ENCODE results near the gene TK2.
A peak's percentile ranks its signal among the peaks of the same experiment; 100 is the strongest.
"Not testable (repeated sequence)": the region's sequence is repeated elsewhere in the genome, so short reads cannot be mapped to it uniquely, and the experiment has no call there.

Gene TK2

DNA sequence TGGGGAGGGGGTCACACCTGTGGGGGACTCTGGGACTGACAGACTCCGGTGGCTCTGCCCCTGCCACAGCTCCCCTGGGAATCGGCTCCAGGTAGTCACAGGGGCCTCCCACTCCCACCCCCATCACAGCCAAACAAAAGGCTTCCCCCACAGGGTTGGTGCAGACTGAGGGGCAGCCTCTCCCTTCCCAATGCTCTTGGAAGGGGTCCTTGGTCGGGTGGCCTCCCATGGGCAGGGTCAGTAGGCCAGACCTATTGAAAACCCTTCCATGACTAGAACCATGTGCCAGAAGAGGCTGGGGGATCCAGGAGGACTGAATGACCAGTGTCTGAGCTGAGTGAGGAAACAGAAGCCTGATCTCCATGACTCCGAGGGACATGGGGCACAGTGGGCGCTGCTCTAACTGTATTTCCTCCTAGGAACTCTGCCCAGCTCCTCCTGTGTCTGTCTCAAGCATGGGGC is 28.6 kb downstream of the TK2 start:
- peak overlapping the region; percentile 74 to 86 for H3K4me3 Mint-ChIP-seq
- DNase-seq (no peak), ATAC-seq (no peak)
- peaks cover 97% of the 10 kb centered on the region for H3K4me1 Mint-ChIP-seq
- peak overlapping the region; percentile 74 to 89 for H3K27ac Mint-ChIP-seq
- no peaks in the 10 kb centered on the region for H3K9me3 Mint-ChIP-seq
- H3K27me3 Mint-ChIP-seq = no peaks in the 10 kb centered on the region

DNA sequence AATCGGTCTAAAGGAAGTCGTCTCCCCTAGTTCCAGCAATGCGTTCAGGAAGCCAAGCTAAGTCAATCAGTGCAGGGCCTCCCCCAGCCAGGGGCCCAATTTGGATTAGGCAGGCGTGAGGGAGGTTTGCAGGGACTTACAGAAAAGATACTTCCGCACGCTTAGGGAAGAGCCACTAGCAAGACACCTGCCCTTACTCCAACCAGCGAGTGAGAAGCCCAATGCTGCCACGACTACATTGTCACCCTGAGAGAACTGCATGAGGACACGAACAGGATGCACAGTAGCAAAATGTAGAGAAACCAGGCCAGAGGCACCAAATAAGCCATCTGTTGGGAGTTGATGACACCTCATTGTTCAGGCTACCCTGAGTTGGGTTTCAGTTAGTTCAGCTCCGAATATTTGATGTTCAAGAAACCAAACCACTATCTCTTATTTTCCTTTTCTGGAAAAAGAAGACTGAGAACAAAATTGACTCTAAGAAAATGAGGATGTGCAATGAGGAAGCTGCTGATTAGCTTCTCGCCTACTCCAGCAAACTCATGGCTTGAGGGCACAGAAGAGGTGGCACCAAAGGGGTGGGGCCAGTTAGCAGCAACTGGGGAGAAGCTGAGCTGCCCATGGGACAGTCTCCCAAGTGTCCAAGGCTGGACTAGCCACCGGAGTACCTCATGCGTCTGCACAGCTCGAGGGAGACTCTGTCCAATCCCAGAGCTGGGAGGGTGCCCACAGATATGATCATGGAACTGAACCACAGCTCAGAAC is 29.3 kb downstream of the TK2 start:
- H3K9me3 Mint-ChIP-seq = no peaks in the 10 kb centered on the region
- H3K4me3 Mint-ChIP-seq = peak overlapping the region; percentile 35 to 74
- no peak for ATAC-seq
- no peak for DNase-seq
- no peaks in the 10 kb centered on the region for H3K27me3 Mint-ChIP-seq
- no peak overlapping the region for H3K27ac Mint-ChIP-seq
- H3K4me1 Mint-ChIP-seq = peaks cover 97% of the 10 kb centered on the region

DNA sequence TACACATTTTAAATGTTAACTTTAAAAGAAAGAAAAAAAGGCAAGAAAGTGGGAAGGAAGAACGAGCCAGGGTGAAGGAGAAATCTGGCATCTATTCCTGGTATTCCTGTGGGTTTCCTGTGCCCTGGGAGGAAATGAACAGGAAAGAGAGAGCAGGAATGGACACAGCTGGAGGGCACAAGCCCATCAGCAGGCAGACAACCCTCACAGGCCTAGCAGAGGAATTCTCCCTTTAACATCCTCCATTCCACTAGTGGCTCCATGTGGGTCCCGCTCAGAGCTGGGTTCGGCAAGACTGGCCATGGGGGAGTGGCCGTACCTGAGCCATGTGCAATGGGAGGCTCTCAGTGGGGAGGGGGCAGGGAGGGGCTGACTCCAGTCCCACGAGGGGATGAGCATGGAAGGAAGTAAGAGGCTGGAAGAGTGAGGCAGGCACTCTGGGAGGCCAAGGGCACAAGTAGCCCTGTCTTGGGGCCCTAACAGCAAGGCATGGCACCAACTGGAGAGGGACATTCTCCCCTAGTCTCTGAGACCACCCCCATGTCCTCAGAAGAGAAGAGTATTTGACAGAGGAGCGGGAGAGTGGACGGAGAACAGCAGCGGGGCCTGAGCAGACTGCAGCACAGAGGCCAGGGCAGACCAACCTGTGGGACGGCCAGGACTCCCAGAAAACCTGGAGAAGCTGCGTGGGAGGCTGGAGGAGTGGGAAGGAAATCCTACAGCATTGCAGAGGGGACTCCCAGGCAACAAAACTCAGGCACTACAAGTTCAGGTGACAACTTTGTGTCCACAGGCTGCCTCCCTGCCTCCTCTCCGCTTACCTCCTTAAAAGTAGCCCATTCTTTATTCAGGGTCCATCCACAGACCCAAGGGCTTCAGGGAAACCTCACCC is 30.2 kb downstream of the TK2 start:
- Mint-ChIP-seq H3K9me3 (no peaks in the 10 kb centered on the region), H3K27ac (peak overlapping the region in 1 of 2 donors; percentile 59), H3K4me3 (no peak overlapping the region), H3K27me3 (no peaks in the 10 kb centered on the region), H3K4me1 (peaks cover 96% of the 10 kb centered on the region)
- ATAC-seq (no peak), DNase-seq (no peak)

DNA sequence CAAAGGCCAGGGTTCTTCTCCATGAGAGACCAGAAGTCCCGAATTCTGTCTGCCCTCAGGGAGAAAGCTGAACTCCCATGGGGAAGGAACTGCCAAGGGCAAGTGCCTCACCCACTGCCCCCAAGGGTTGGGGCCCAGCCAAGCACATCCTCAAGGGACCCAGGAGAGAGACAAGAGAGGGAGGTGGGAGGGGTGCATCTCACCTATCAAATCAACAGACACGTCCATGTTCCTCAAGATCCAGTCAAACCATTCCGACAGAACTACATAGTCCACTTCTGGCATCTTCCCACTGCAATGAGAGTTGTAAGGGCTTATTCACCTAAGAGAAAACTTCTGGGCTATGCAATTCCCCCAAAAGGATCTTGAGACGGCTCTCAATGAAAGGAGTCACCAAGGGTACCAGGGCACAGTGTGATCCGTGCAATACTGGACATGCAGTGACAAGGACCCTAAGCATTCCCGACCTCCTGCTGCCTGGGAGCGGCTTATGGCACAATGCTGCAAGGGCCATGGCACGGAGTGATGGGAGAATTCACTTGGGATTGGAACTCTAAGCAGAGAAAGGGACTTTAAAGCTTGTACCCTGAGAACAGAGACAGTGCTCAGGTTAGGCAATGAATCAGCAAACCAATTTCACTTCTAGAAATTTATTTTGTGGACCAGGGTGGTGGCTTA is 32.2 kb downstream of the TK2 start:
- peaks cover 76% of the 10 kb centered on the region for H3K4me1 Mint-ChIP-seq
- peak overlapping the region; percentile 98 to 99 for H3K27ac Mint-ChIP-seq
- no peak for DNase-seq
- no peak for ATAC-seq
- H3K9me3 Mint-ChIP-seq = no peaks in the 10 kb centered on the region
- peak overlapping the region; percentile 88 to 92 for H3K4me3 Mint-ChIP-seq
- no peaks in the 10 kb centered on the region for H3K27me3 Mint-ChIP-seq

DNA sequence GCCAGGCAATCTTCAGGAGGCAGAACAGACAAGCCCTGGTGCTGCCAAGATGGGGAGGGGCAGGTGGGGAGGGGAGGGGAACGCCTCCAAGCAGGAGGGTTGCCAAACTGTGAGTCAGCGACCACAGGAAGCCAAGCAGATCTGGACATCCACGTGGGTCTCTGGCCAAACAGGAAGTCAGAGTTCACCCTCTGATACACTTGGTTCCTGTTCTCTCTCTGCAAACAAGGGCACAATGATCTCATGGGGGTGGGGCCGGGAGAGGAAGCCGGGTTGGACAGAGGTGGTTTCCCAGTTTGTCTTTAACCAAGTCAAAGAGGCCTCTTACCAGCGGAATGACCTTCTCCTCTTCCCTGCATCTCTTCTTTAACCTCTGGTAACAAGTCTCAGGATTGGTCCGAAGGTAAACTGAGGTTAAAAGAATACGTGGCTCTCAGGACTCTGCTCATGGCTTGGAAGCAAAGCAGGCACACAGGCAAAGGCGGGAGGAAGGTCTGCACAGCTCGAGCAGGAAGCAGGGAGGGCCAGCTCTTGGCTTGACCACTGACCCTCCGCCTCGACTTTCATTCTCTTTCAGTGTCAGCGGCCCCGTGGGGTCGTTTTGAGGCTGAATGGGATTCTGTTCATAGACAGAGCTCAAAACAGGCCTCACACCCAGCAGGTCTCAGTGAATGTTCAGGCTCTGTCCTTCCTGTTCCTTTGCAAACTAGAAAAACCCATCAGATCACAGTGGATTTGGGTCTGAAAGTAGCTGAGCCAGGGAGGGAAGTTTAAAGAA is 32.9 kb downstream of the TK2 start:
- Mint-ChIP-seq H3K27me3 (no peaks in the 10 kb centered on the region), H3K4me3 (peak overlapping the region; percentile 88 to 92), H3K9me3 (no peaks in the 10 kb centered on the region), H3K4me1 (peaks cover 69% of the 10 kb centered on the region), H3K27ac (peak overlapping the region; percentile 98 to 99)
- ATAC-seq (peak; percentile 94), DNase-seq (peak; percentile 65 to 91)

DNA sequence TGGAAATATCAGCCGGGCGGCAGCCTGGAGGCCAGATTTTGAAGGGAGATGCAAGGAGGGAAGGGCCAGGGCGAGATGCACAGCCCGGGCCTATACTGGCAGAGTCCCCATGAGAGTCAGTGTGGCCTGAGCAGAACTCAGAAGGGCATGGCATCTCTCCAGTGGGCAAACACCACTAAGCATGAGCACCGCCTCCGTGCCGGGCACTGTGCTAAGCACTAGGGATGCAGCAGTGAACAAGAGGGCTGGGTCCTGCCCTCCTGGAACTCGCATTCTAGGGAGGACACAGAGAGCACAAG is 33.5 kb downstream of the TK2 start:
- Mint-ChIP-seq H3K9me3 (no peaks in the 10 kb centered on the region), H3K4me1 (peaks cover 64% of the 10 kb centered on the region), H3K4me3 (peak overlapping the region; percentile 31 to 88), H3K27me3 (no peaks in the 10 kb centered on the region), H3K27ac (peak overlapping the region; percentile 66 to 98)
- ATAC-seq (peak; percentile 40), DNase-seq (no peak)

DNA sequence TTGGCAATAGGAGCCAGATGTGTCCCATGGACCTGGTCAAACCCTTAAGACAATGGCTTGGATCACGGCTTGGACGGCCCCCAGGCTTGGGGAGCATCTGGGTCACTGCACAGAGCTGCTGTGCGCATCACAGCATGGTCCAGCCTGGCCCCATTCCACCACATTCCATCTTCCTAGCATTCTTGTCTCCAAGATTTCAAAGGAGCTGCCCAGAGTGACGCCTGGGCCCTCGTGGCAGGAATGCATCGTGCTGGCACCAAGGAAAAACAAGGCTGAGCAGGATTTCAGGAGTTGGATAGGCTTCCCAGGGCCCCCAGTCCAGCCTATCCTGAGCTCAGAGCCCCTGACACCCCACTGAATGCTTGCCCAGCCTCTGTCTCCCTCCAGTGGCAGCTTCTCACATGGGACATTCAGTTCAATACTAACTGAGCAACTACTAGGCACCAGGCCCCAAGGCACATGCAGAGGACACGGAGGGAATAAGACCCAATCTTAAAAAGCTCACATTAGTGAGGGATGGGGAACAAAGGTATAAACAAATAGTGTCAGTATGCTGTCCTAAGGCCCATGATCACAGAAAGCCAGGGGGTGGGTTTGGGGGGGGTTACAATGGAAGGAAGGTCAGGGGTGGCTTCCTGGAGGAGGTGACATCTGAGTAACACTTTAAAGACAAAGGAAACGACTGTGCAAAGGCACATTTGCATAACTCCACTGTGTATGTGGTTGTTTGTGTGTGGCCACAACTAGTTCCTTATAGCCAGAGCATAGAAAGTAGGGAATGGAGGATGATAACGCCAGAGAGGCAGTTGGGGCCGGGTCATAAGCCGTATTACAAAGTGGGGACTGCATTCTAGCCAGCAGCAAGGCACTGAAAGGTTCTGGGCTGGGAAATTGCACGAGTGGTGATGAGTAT is 34.1 kb downstream of the TK2 start:
- H3K9me3 Mint-ChIP-seq = no peaks in the 10 kb centered on the region
- peaks cover 58% of the 10 kb centered on the region for H3K4me1 Mint-ChIP-seq
- peak; percentile 30 to 60 for DNase-seq
- peak; percentile 30 for ATAC-seq
- no peaks in the 10 kb centered on the region for H3K27me3 Mint-ChIP-seq
- peak overlapping the region; percentile 31 to 88 for H3K4me3 Mint-ChIP-seq
- peak overlapping the region in 1 of 2 donors; percentile 85 for H3K27ac Mint-ChIP-seq

DNA sequence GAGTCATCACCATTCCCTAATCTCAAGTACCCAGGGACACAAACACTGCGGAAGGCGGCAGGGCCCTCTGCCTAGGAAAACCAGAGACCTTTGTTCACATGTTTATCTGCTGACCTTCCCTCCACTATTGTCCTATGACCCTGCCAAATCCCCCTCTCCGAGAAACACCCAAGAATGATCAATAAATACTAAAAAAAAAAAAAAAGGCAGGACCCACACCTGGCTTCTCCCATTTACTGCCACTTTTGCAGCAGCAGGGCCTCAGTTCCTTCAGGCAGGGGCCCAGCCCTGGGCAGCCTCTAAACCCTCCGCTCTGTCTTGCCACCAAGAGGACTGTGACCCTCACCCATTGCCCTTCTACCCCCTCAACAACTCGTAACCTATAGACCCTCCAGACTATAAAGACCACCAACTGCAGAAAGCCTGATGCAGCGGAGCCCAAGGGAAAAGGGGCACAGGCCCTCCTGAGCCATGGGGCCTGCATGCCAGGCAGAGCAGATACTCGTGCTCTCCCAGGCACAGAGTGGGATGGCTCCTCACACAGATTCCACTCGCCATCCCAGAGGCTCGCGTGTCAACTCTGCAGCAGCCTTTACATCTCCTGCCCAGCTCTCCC is 34.8 kb downstream of the TK2 start:
- ATAC-seq, H3K4me3 Mint-ChIP-seq, H3K9me3 Mint-ChIP-seq, DNase-seq, H3K27me3 Mint-ChIP-seq: not testable (repeated sequence)
- Mint-ChIP-seq H3K4me1 (peaks cover 50% of the 10 kb centered on the region), H3K27ac (peak overlapping the region in 1 of 2 donors; percentile 8)

DNA sequence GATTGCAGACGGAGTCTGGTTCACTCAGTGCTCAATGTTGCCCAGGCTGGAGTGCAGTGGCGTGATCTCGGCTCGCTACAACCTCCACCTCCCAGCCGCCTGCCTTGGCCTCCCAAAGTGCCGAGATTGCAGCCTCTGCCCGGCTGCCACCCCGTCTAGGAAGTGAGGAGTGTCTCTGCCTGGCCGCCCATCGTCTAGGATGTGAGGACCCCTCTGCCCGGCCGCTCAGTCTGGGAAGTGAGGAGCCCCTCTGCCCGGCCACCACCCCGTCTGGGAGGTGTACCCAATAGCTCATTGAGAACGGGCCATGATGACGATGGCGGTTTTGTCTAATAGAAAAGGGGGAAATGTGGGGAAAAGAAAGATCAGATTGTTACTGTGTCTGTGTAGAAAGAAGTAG is 35.5 kb downstream of the TK2 start:
- not testable (repeated sequence) for H3K4me3 Mint-ChIP-seq, ATAC-seq, H3K27ac Mint-ChIP-seq, DNase-seq, H3K9me3 Mint-ChIP-seq, H3K27me3 Mint-ChIP-seq
- peaks cover 43% of the 10 kb centered on the region for H3K4me1 Mint-ChIP-seq

DNA sequence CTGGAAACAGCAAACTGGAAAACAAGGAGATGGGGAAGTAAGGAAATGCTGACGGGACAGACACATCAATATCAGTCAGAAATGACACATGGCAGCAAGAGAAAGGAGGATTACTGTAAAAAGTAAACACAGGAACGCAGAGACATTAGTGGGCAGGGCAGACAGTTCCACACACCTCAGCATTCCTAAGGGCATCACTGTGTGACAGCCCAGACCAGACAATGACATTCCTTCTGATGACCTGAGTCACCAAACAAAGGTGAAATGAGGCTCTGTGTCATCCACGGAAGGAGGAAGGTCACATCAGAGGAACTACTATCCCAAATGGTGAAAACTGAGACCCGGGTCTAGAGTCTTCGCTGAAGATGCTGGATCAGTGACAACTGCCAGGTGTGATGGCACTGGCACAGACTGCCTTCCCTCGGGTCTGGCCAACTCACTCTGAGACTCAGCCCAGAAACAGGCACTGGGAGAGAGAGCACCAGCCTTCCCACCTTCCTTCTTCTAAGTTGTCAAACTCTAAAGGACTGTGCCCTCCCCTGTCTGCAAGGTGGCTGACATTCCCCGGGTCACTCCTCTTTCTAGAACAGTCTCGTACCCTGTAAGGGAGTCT is 36.7 kb downstream of the TK2 start:
- peak overlapping the region in 1 of 2 donors; percentile 1 for H3K27ac Mint-ChIP-seq

DNA sequence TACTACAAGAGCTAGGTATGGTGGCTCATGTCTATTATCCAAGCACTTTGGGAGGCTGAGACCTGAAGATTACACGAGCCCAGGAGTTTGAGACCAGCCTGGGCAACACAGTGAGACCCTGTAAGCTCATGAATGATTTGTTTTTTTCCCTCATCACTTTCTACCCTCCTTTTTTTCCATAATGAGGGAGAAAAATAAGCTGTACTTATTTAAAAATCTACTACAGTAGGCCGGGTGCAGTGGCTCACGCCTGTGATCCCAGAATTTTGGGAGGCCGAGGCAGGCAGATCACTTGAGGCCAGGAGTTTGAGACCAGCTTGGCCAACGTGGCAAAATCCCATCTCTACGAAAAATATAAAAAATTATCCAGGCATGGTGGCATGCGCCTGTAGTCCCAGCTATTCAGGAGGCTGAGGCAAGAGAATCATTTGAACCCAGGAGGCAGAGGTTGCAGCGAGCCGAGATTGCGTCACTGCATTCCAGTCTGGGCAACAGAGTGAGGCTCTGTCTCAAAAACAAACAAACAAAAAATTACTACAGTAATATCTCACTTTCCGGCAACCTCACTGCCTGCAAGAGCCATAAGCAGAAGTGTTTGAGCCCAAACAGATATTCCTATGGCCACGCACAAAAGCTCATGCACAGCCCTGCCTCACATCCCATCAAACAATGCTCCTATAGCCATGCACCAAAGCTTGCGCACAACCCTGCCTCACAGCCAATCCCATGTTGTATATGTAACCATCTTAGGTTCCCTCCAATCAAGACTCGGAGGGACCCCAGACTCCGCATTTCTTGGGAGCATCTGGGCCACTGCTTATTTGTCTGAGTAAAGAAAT is 37.4 kb downstream of the TK2 start:
- Mint-ChIP-seq H3K27ac (peak overlapping the region in 1 of 2 donors; percentile 1), H3K4me3 (no peak overlapping the region), H3K4me1 (peaks cover 37% of the 10 kb centered on the region), H3K9me3 (no peaks in the 10 kb centered on the region), H3K27me3 (no peaks in the 10 kb centered on the region)
- ATAC-seq (no peak), DNase-seq (no peak)

More for the DNA sequence above, 36.7 kb downstream of the TK2 start:
- no peaks in the 10 kb centered on the region for H3K27me3 Mint-ChIP-seq
- no peaks in the 10 kb centered on the region for H3K9me3 Mint-ChIP-seq
- no peak for DNase-seq
- no peak overlapping the region for H3K4me3 Mint-ChIP-seq
- no peak for ATAC-seq
- H3K4me1 Mint-ChIP-seq = peaks cover 41% of the 10 kb centered on the region

DNA sequence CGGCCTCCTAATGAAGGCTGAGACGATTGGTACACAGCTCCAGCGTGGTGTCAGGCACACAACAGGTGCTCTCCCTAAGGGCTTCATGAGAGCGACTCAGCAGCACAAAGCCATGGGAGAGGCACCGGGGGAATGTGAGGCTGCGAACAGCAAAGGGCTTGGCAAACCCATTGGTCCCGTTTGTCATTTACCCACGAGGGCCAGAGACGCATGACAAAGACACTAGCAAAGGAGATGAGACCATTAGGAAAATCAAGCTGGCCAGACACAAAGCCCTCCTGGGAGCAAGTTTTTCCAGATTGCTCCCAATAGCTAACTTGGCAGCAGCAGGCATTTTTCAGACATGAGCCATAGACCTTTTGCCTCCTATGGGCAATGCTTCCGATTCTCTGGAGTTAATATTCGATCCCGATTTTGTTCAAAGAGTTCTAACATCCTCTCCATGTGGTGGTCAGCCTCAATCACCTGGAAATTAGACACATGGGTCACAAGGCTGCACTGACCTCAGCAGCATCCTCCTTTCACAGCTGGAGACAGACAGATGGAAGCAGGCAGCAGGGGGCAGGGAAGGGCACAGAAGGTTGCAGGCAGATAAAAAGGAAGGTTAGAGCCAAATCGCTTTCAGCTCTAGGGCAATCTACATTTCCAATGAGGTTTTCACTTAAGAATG is 38.2 kb downstream of the TK2 start:
- Mint-ChIP-seq H3K4me1 (peaks cover 29% of the 10 kb centered on the region), H3K9me3 (no peaks in the 10 kb centered on the region), H3K27ac (no peak overlapping the region), H3K27me3 (no peaks in the 10 kb centered on the region), H3K4me3 (no peak overlapping the region)
- ATAC-seq (no peak), DNase-seq (no peak)

All from stimulated activated naive CD8-positive, alpha-beta T cell treated with anti-CD3 and anti-CD28 coated beads, Interleukin-15, amount 100 ng/mL, for 72 hours (primary cell).